ENCODE results near the gene CARM1.
A peak's percentile ranks its signal among the peaks of the same experiment; 100 is the strongest.
"Not testable (repeated sequence)": the region's sequence is repeated elsewhere in the genome, so short reads cannot be mapped to it uniquely, and the experiment has no call there.

The CARM1 gene

GRCh38 chr19:10848230-10848856 lies 23.0 kb upstream of the CARM1 start, which contains the start of gene C19orf38:
TSS of gene C19orf38 (plus strand) at chr19:10848415. CDS start at chr19:10848509, 94 bp downstream.
- DNase-seq: no peak

GRCh38 chr19:10850631-10851030 lies 20.7 kb upstream of the CARM1 start:
- no peak for DNase-seq

GRCh38 chr19:10852098-10852800 lies 19.1 kb upstream of the CARM1 start:
- DNase-seq: no peak

GRCh38 chr19:10852941-10853340 lies 18.4 kb upstream of the CARM1 start:
- no peak for DNase-seq

- no peak for DNase-seq
These were observed 16.8 kb upstream of the CARM1 start for GRCh38 chr19:10854350-10855089.

GRCh38 chr19:10855879-10856522 lies 15.4 kb upstream of the CARM1 start:
- no peak for DNase-seq

- not testable (repeated sequence) for DNase-seq
These were observed 14.5 kb upstream of the CARM1 start for GRCh38 chr19:10856899-10857298.

- DNase-seq: no peak
These were observed 13.0 kb upstream of the CARM1 start for GRCh38 chr19:10858204-10858828.

GRCh38 chr19:10861103-10861651 lies 10.2 kb upstream of the CARM1 start:
- DNase-seq: peak in 1 of 2 experiments; percentile 36

- DNase-seq: no peak
These were observed 8.7 kb upstream of the CARM1 start for GRCh38 chr19:10862561-10863106.

GRCh38 chr19:10863107-10863717 lies 8.1 kb upstream of the CARM1 start:
- no peak for DNase-seq

- DNase-seq: peak; percentile 70 to 80
These were observed 6.8 kb upstream of the CARM1 start for GRCh38 chr19:10864538-10864899.

GRCh38 chr19:10866495-10866894 lies 4.9 kb upstream of the CARM1 start:
- DNase-seq: no peak

- DNase-seq: no peak
These were observed 2.3 kb upstream of the CARM1 start for GRCh38 chr19:10868872-10869547.

GRCh38 chr19:10869872-10870311 lies 1.5 kb upstream of the CARM1 start:
- DNase-seq: not testable (repeated sequence)

GRCh38 chr19:10870501-10870954 lies 825 bp upstream of the CARM1 start:
- DNase-seq: no peak

GRCh38 chr19:10871711-10872545 lies 575 bp downstream of the CARM1 start:
- peak; percentile 32 to 43 for DNase-seq

- peak; percentile 39 to 55 for DNase-seq
These were observed 1.3 kb downstream of the CARM1 start for GRCh38 chr19:10872546-10873107.

- DNase-seq: no peak
These were observed 2.7 kb downstream of the CARM1 start for GRCh38 chr19:10874024-10874423.
